ENCODE measurements around the gene BEND5. TPM values are rescaled to one million over a fixed set of nuclear protein-coding genes. Genes with fewer than 3 reads are reported as not detected.

Gene BEND5
- total RNA-seq, 1 donor from 2014 or later, result 23.9 TPM

- Mint-ChIP-seq H3K36me3 (ENCODE audit: insufficient read depth) (no peaks in the 10 kb centered on the region), H3K4me3 (ENCODE audit: low read depth) (no peak overlapping the region), H3K27me3 (peaks cover 9% of the 10 kb centered on the region), H3K27ac (no peak overlapping the region), H3K9me3 (ENCODE audit: low read depth) (no peaks in the 10 kb centered on the region), H3K4me1 (ENCODE audit: low read depth) (no peaks in the 10 kb centered on the region)
- TF ChIP-seq CTCF (IDR thresholded peaks at IDR 0.05; ENCODE audit: unreplicated experiment), result no peak
- no peak for DNase-seq (ENCODE audit: low spot score, unreplicated experiment)
Observed at GRCh38 chr1:48808496-48808895, 31.8 kb upstream of the BEND5 start.

- no peaks in the 10 kb centered on the region for H3K9me3 Mint-ChIP-seq (ENCODE audit: low read depth)
- no peaks in the 10 kb centered on the region for H3K36me3 Mint-ChIP-seq (ENCODE audit: insufficient read depth)
- no peak overlapping the region for H3K27ac Mint-ChIP-seq
- no peak for DNase-seq (ENCODE audit: low spot score, unreplicated experiment)
- peaks cover 9% of the 10 kb centered on the region for H3K27me3 Mint-ChIP-seq
- no peaks in the 10 kb centered on the region for H3K4me1 Mint-ChIP-seq (ENCODE audit: low read depth)
- no peak overlapping the region for H3K4me3 Mint-ChIP-seq (ENCODE audit: low read depth)
- TF ChIP-seq CTCF (IDR thresholded peaks at IDR 0.05; ENCODE audit: unreplicated experiment), result no peak
Observed at GRCh38 chr1:48807554-48808260, 31.0 kb upstream of the BEND5 start.

GRCh38 chr1:48803474-48803873 lies 26.8 kb upstream of the BEND5 start:
- peaks cover 4% of the 10 kb centered on the region for H3K9me3 Mint-ChIP-seq (ENCODE audit: low read depth)

GRCh38 chr1:48794816-48795215 lies 18.1 kb upstream of the BEND5 start:
- no peak overlapping the region for H3K4me3 Mint-ChIP-seq (ENCODE audit: low read depth)
- no peak overlapping the region for H3K27ac Mint-ChIP-seq
- no peaks in the 10 kb centered on the region for H3K36me3 Mint-ChIP-seq (ENCODE audit: insufficient read depth)
- H3K4me1 Mint-ChIP-seq (ENCODE audit: low read depth), result peaks cover 24% of the 10 kb centered on the region
- peaks cover 4% of the 10 kb centered on the region for H3K9me3 Mint-ChIP-seq (ENCODE audit: low read depth)
- TF ChIP-seq CTCF (IDR thresholded peaks at IDR 0.05; ENCODE audit: unreplicated experiment), result no peak
- no peak for DNase-seq (ENCODE audit: low spot score, unreplicated experiment)
- H3K27me3 Mint-ChIP-seq, result peaks cover 5% of the 10 kb centered on the region

More at GRCh38 chr1:48803474-48803873, 26.8 kb upstream of the BEND5 start:
- no peak for DNase-seq (ENCODE audit: low spot score, unreplicated experiment)
- no peak for TF ChIP-seq CTCF (IDR thresholded peaks at IDR 0.05; ENCODE audit: unreplicated experiment)
- H3K36me3 Mint-ChIP-seq (ENCODE audit: insufficient read depth), result no peaks in the 10 kb centered on the region
- no peak overlapping the region for H3K4me3 Mint-ChIP-seq (ENCODE audit: low read depth)
- peaks cover 19% of the 10 kb centered on the region for H3K27me3 Mint-ChIP-seq
- H3K4me1 Mint-ChIP-seq (ENCODE audit: low read depth), result no peaks in the 10 kb centered on the region
- no peak overlapping the region for H3K27ac Mint-ChIP-seq

- peaks cover 24% of the 10 kb centered on the region for H3K4me1 Mint-ChIP-seq (ENCODE audit: low read depth)
- H3K27ac Mint-ChIP-seq, result no peak overlapping the region
- no peaks in the 10 kb centered on the region for H3K36me3 Mint-ChIP-seq (ENCODE audit: insufficient read depth)
- no peak for DNase-seq (ENCODE audit: low spot score, unreplicated experiment)
- TF ChIP-seq CTCF (IDR thresholded peaks at IDR 0.05; ENCODE audit: unreplicated experiment), result no peak
- no peaks in the 10 kb centered on the region for H3K9me3 Mint-ChIP-seq (ENCODE audit: low read depth)
- H3K27me3 Mint-ChIP-seq, result peaks cover under 1% of the 10 kb centered on the region
- no peak overlapping the region for H3K4me3 Mint-ChIP-seq (ENCODE audit: low read depth)
Observed at GRCh38 chr1:48793863-48794262, 17.2 kb upstream of the BEND5 start.

Data from progenitor cell of endocrine pancreas (in vitro differentiated cells).